ENCODE results near the gene MYO18A.

Gene MYO18A

DNA sequence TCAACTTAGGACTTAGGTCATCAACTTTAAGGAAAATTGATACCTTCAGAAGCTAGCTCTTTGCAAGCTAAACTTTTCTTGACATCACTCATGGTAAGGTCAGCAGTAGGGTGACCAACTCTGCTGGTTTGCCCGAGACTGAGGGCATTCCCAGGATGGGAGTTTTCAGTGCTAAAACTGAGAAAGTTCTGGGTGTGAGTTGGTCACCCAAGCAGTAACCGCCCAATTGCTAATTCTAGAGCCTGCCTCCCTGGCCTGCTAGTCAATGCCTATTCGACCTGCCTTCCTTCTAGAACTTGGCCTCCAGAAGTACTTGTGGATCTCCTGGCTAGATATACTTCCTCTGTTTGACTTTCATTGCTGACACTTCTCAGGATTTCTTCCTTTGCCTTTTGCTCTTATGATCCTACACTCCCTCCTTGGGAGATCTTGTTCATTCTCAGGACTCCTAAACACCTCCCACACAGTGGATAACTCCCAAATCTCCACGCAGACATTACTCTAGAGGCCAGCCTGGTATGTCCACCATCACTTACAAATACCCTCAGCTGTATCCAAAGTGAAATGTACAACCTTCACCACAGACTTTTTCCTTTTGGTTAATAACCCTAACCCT lies 10.5 kb upstream of the MYO18A start:
- TF ChIP-seq, protein P1, sequence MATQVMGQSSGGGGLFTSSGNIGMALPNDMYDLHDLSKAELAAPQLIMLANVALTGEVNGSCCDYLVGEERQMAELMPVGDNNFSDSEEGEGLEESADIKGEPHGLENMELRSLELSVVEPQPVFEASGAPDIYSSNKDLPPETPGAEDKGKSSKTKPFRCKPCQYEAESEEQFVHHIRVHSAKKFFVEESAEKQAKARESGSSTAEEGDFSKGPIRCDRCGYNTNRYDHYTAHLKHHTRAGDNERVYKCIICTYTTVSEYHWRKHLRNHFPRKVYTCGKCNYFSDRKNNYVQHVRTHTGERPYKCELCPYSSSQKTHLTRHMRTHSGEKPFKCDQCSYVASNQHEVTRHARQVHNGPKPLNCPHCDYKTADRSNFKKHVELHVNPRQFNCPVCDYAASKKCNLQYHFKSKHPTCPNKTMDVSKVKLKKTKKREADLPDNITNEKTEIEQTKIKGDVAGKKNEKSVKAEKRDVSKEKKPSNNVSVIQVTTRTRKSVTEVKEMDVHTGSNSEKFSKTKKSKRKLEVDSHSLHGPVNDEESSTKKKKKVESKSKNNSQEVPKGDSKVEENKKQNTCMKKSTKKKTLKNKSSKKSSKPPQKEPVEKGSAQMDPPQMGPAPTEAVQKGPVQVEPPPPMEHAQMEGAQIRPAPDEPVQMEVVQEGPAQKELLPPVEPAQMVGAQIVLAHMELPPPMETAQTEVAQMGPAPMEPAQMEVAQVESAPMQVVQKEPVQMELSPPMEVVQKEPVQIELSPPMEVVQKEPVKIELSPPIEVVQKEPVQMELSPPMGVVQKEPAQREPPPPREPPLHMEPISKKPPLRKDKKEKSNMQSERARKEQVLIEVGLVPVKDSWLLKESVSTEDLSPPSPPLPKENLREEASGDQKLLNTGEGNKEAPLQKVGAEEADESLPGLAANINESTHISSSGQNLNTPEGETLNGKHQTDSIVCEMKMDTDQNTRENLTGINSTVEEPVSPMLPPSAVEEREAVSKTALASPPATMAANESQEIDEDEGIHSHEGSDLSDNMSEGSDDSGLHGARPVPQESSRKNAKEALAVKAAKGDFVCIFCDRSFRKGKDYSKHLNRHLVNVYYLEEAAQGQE (IDR thresholded peaks at IDR 0.05; ENCODE audit: insufficient read depth in 1 of 2, low read depth in 2 of 2, low read length in 2 of 2): no peak
- TF ChIP-seq TAF1 (IDR thresholded peaks at IDR 0.05; ENCODE audit: borderline replicate concordance, insufficient read depth, low read length) (no peak), FOXP2 (optimal IDR thresholded peaks at IDR 0.05; ENCODE audit: borderline replicate concordance, extremely low read depth, extremely low read length, insufficient read depth) (no peak), POLR2AphosphoS5 (IDR thresholded peaks at IDR 0.05; ENCODE audit: low read depth, low read length) (no peak), SIN3A (IDR thresholded peaks at IDR 0.05; ENCODE audit: borderline replicate concordance, insufficient read depth, low read length) (no peak)

DNA sequence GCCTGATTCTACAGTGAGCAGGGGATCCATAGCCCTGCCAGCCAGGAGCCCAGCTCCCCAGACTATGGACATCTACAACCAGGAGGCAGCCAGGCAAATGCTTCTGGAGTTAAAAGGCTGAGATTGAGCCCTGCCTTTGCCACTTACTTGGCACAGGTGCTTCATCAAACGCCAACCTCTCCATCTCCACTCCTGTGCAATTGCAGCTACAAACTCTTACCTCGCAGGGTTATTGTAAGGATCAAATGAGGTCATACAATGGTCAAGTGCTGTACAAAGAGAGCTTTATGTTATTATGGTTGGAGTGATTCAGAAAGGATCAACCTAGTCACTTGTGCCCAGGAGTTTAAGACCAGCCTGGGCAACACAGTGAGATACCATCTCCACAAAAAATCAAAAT lies 9.8 kb upstream of the MYO18A start:
- TF ChIP-seq, protein P1 (IDR thresholded peaks at IDR 0.05; ENCODE audit: insufficient read depth in 1 of 2, low read depth in 2 of 2, low read length in 2 of 2): no peak
- TF ChIP-seq TAF1 (IDR thresholded peaks at IDR 0.05; ENCODE audit: borderline replicate concordance, insufficient read depth, low read length): no peak
- no peak for TF ChIP-seq POLR2AphosphoS5 (IDR thresholded peaks at IDR 0.05; ENCODE audit: low read depth, low read length)
- no peak for TF ChIP-seq SIN3A (IDR thresholded peaks at IDR 0.05; ENCODE audit: borderline replicate concordance, insufficient read depth, low read length)
- no peak for TF ChIP-seq FOXP2 (optimal IDR thresholded peaks at IDR 0.05; ENCODE audit: borderline replicate concordance, extremely low read depth, extremely low read length, insufficient read depth)

DNA sequence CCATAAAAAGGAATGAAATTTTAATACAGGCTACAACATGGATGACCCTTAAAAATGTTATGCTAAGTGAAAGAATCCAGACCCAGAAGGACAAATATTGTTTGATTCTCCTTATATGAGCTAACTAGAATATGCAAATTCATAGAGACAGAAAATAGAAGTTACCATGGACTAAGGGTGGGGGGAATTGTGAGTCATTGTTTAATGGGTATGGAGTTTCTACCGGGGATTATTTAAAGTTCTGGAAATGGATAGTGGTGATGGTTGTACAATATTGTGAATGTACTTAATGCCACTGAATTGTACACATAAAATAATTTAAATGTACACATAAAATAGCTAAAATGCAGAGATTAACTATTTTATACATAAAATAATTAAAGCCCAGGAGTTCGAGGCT lies 9.2 kb upstream of the MYO18A start:
- TF ChIP-seq TAF1 (IDR thresholded peaks at IDR 0.05; ENCODE audit: borderline replicate concordance, insufficient read depth, low read length) (no peak), FOXP2 (optimal IDR thresholded peaks at IDR 0.05; ENCODE audit: borderline replicate concordance, extremely low read depth, extremely low read length, insufficient read depth) (no peak), SIN3A (IDR thresholded peaks at IDR 0.05; ENCODE audit: borderline replicate concordance, insufficient read depth, low read length) (no peak), POLR2AphosphoS5 (IDR thresholded peaks at IDR 0.05; ENCODE audit: low read depth, low read length) (no peak)
- TF ChIP-seq, protein P1 (IDR thresholded peaks at IDR 0.05; ENCODE audit: insufficient read depth in 1 of 2, low read depth in 2 of 2, low read length in 2 of 2): no peak

DNA sequence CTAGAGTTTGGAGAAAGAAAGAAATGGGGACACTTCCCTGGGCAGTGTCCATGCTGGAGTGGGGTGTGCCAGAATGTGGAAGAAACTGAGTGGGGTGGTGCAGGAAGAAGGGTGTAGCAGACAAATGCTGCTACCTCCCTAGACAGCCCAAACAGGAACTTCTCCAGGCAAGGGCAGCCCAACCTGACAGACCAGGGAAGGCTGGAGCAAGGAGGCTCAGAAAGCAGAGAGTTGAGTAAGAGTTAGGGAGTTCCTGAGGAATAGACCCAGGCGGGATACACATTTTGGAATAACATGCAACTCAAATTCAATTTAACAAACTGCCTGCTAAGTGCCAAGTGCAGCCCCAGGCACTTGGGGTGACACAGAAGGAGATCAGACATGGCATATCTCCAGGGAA lies 1.0 kb upstream of the MYO18A start:
- TF ChIP-seq FOXP2 (optimal IDR thresholded peaks at IDR 0.05; ENCODE audit: borderline replicate concordance, extremely low read depth, extremely low read length, insufficient read depth) (no peak), SIN3A (IDR thresholded peaks at IDR 0.05; ENCODE audit: borderline replicate concordance, insufficient read depth, low read length) (no peak), POLR2AphosphoS5 (IDR thresholded peaks at IDR 0.05; ENCODE audit: low read depth, low read length) (no peak), TAF1 (IDR thresholded peaks at IDR 0.05; ENCODE audit: borderline replicate concordance, insufficient read depth, low read length) (no peak)
- TF ChIP-seq, protein P1 (IDR thresholded peaks at IDR 0.05; ENCODE audit: insufficient read depth in 1 of 2, low read depth in 2 of 2, low read length in 2 of 2): no peak
